Type B pancreatic cell (in vitro differentiated cells): ENCODE measurements around the gene ADAM12. TPM values are rescaled to one million over a fixed set of nuclear protein-coding genes. Genes with fewer than 3 reads are reported as not detected.
A peak's percentile ranks its signal among the peaks of the same experiment; 100 is the strongest.

Experiments
- DNase-seq: peaks from one replicate; pipeline ENCODE4 v3.0.0; 2021; ENCODE audit warnings: mixed read lengths; ENCODE audit not compliant: unreplicated experiment; ENCODE audit errors: extremely low spot score
- H3K27ac Mint-ChIP-seq: 2 replicates; pipeline ENCODE4 v1.8.0; 2021; ENCODE audit warnings: mild to moderate bottlenecking, mixed read lengths
- H3K27me3 Mint-ChIP-seq: 2 replicates; pipeline ENCODE4 v1.8.0; 2021; ENCODE audit warnings: mixed read lengths
- H3K36me3 Mint-ChIP-seq: 2 replicates; pipeline ENCODE4 v1.8.0; 2021; ENCODE audit warnings: mixed read lengths
- H3K4me1 Mint-ChIP-seq: one replicate; pipeline ENCODE4 v1.8.0; 2021; ENCODE audit warnings: mixed read lengths; ENCODE audit not compliant: unreplicated experiment
- H3K4me3 Mint-ChIP-seq: 2 replicates; pipeline ENCODE4 v1.8.0; 2021; ENCODE audit warnings: mild to moderate bottlenecking, mixed read lengths
- H3K9me3 Mint-ChIP-seq: 2 replicates; pipeline ENCODE4 v1.8.0; 2021; ENCODE audit warnings: mixed read lengths
- total RNA-seq: library from RNA; stranded (reverse); gene quantifications from 2 replicates; pipeline ENCODE4 v1.2.1, GENCODE V29; 2021; ENCODE audit warnings: low replicate concordance
- TF ChIP-seq, protein P1 (sequence below): fragments of 200-600 bp; sonication (generic); conservative IDR thresholded peaks from 2 replicates; pipeline ENCODE4 v1.5.0; 2021; ENCODE audit warnings: antibody characterized with exemption, mild to moderate bottlenecking

Gene ADAM12
- total RNA-seq, 1 donor from 2014 or later: 31.6 TPM

DNA sequence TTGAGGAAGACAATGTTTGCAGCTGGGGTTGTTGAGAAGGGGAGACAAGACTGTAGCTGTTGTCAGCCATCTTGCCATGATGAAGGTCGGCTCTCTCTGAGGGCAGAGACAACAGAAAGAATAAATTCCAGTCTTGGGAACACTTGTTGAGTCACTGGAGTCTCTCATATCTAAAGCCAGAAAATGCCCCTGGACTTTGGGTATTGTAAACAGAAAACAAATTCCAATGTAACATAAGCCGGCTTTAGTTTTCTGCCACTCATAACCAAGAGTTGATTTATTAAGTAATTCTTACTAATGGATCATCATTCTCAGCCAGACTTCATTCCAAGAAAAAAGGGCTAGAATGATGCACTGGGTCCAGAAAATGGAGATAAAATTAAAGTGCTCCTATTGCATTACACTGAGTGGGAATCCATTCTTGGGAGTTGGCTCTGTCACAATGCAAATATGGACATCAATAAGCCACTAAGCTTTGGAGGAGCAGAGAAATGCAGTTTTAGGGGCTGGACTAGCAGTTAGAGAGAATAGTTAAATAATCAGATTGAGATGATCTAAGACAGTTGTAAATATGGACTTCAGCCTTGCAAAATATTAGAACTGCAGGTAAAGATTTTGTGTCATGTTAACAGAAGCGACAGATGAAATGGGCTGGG lies 78.9 kb downstream of the ADAM12 start:
- TF ChIP-seq, protein P1, sequence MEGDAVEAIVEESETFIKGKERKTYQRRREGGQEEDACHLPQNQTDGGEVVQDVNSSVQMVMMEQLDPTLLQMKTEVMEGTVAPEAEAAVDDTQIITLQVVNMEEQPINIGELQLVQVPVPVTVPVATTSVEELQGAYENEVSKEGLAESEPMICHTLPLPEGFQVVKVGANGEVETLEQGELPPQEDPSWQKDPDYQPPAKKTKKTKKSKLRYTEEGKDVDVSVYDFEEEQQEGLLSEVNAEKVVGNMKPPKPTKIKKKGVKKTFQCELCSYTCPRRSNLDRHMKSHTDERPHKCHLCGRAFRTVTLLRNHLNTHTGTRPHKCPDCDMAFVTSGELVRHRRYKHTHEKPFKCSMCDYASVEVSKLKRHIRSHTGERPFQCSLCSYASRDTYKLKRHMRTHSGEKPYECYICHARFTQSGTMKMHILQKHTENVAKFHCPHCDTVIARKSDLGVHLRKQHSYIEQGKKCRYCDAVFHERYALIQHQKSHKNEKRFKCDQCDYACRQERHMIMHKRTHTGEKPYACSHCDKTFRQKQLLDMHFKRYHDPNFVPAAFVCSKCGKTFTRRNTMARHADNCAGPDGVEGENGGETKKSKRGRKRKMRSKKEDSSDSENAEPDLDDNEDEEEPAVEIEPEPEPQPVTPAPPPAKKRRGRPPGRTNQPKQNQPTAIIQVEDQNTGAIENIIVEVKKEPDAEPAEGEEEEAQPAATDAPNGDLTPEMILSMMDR: no peak
- Mint-ChIP-seq H3K4me1 (no peaks in the 10 kb centered on the region), H3K36me3 (no peaks in the 10 kb centered on the region), H3K9me3 (peaks cover 7% of the 10 kb centered on the region), H3K4me3 (no peak overlapping the region), H3K27me3 (no peaks in the 10 kb centered on the region), H3K27ac (no peak overlapping the region)
- no peak for DNase-seq

DNA sequence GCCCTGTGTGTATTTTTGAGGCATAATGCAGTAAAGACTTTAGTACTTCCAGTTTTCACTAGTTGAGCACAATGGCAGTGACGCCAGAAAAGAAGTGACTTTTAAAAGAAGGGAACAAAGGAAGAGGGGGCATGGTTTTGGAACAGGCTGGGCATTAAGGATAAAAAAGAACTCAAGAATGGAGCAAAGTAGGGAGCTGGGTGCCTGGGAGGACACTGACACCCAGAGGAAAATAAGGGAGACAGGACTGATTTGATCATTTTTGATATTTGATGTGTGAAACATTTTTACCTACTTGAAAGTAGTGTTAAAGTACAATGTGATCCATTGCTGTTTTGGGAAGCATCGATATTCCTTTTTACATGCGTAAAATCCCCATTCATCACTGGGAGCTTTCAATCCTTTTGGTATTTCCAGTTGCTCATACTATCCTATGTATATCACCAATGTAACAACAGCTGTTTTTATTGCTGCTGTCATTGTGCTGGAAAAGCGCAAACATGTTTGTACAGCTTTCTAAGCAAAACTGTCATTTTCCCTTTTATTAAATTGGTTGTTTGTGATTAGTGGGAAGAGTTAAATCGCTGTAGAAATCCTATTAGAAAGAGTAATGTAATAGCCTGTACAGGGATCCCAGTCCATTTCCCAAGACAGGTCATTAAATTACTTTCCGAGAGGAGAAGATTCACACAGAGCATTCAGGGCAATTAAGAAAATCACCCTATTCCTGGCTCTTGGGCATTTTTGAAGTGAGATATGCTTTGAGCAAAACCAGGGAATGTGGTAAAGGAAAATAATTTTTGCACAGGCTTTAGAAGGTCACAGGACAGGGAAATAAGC lies 85.2 kb downstream of the ADAM12 start:
- Mint-ChIP-seq H3K4me1 (peaks cover 17% of the 10 kb centered on the region), H3K27me3 (no peaks in the 10 kb centered on the region), H3K9me3 (peaks cover 4% of the 10 kb centered on the region), H3K36me3 (no peaks in the 10 kb centered on the region), H3K27ac (no peak overlapping the region), H3K4me3 (no peak overlapping the region)
- DNase-seq: no peak
- TF ChIP-seq, protein P1: peak; percentile 39

DNA sequence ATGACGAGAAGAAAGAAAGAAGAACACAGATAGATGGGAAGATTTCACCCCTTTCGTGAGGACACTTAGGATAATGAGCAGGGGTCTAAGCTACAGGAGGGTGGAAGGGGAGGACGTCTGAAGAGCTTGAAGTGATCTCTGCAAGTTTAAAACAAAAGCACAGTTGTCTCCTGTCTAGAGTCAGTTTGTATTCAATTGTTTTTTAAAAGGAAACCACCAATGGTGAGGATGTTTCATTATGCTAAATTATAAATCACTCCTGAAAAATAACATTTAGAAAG lies 85.9 kb downstream of the ADAM12 start:
- Mint-ChIP-seq H3K36me3 (no peaks in the 10 kb centered on the region), H3K27ac (no peak overlapping the region), H3K9me3 (peaks cover 7% of the 10 kb centered on the region), H3K27me3 (no peaks in the 10 kb centered on the region), H3K4me3 (peak overlapping the region; percentile 3), H3K4me1 (peaks cover 17% of the 10 kb centered on the region)
- TF ChIP-seq, protein P1: no peak
- DNase-seq: no peak

DNA sequence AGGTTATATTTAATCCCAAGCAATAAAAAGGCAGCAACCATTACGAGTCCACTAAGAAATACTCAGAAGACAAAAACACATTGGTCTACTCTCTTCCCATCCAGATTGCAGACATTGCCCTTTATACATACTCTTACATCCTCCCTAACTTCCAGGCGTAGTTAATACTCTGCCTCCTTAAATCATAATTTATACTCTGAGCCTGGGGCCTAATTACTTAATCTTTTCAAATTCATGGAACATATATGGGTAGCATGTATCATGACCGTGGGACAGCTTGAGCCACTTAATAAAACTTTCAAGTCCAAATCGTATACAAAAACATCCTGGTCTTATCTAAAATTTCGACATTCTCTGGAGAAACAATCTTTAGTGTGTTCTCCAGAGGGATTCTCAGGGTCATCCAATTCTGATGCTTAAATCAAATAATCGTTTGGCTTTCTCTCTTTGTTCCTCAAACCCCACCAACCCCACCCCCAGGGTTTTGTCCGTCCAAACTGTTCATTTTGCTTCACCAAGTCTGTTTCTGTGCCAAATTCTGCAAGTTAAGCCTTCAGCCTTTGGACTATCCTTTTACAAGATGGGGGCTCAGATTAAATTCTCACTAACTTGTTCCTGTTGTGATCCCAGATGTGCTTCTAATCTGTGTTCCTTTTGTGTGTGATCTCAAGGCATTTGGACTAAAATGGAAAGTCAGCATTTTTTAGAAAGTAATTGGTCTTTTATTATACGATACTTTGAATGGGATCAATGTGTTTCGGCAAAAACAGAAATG lies 86.4 kb downstream of the ADAM12 start:
- H3K4me1 Mint-ChIP-seq: peaks cover 17% of the 10 kb centered on the region
- H3K4me3 Mint-ChIP-seq: peak overlapping the region; percentile 3
- no peak overlapping the region for H3K27ac Mint-ChIP-seq
- no peaks in the 10 kb centered on the region for H3K36me3 Mint-ChIP-seq
- TF ChIP-seq, protein P1: no peak
- no peak for DNase-seq
- H3K27me3 Mint-ChIP-seq: no peaks in the 10 kb centered on the region
- H3K9me3 Mint-ChIP-seq: peaks cover 7% of the 10 kb centered on the region

DNA sequence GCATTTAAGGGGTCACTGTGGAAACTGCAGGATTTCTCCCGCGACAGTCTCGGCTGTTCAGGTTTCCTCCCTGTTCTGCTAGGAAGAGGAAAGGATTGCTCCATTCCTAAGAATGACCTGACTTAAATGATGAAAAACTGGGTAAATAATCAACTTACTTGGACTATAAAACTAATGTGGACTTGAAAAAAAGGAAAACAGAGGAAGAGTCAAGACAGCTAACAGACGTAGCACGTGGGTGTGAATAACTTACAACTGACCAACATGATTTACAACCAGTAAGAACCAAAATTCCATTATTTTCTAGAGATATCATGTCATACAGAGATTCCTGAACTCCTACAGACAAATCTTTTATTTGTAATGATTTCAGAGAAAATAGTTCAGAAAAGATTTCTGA lies 93.8 kb downstream of the ADAM12 start:
- no peak overlapping the region for H3K27ac Mint-ChIP-seq
- TF ChIP-seq, protein P1: no peak
- no peak for DNase-seq
- peaks cover 3% of the 10 kb centered on the region for H3K27me3 Mint-ChIP-seq
- peaks cover 7% of the 10 kb centered on the region for H3K9me3 Mint-ChIP-seq
- peaks cover 10% of the 10 kb centered on the region for H3K4me1 Mint-ChIP-seq
- no peak overlapping the region for H3K4me3 Mint-ChIP-seq
- H3K36me3 Mint-ChIP-seq: no peaks in the 10 kb centered on the region
